HepG2 (cell line): Measurements from ENCODE around the gene MRPS2.

Source experiments
- CTCF ChIP-seq: sonication (generic); formaldehyde crosslinking; IDR thresholded peaks from 2 replicates; pipeline ENCODE4 v1.5.0; 2020; ENCODE audit warnings: mild to moderate bottlenecking, missing genetic modification reagents, moderate library complexity
- ETV6 ChIP-seq: sonication (generic); formaldehyde crosslinking; conservative IDR thresholded peaks from 2 replicates; pipeline ENCODE4 v1.4.0; 2020; ENCODE audit warnings: missing genetic modification reagents
- GFI1 ChIP-seq: sonication (generic); formaldehyde crosslinking; IDR thresholded peaks from 2 replicates; pipeline ENCODE4 v1.5.0; 2020; ENCODE audit warnings: missing genetic modification reagents, mild to moderate bottlenecking, borderline replicate concordance
- ISX ChIP-seq: sonication (generic); formaldehyde crosslinking; conservative IDR thresholded peaks from 2 replicates; pipeline ENCODE4 v1.5.0; 2020; ENCODE audit warnings: missing genetic modification reagents
- JUND ChIP-seq: sonication (generic); formaldehyde crosslinking; IDR thresholded peaks from 2 replicates; pipeline ENCODE4 v1.8.0; 2022; ENCODE audit warnings: mild to moderate bottlenecking, missing genetic modification reagents
- MTA3 ChIP-seq: sonication (generic); formaldehyde crosslinking; IDR thresholded peaks from 2 replicates; pipeline ENCODE4 v1.4.0; 2020; ENCODE audit warnings: missing genetic modification reagents
- PCBP1 ChIP-seq: fragments of 200-400 bp; formaldehyde crosslinking; IDR thresholded peaks from 2 replicates; pipeline ENCODE4 v1.6.1; 2017; ENCODE audit warnings: mild to moderate bottlenecking, low read depth, low read length, borderline replicate concordance
- TBL1XR1 ChIP-seq: fragments of 150-350 bp; IDR thresholded peaks from 2 replicates; pipeline ENCODE4 v1.6.1; 2014; ENCODE audit warnings: borderline replicate concordance, low read length; ENCODE audit not compliant: partially characterized antibody
- XBP1 ChIP-seq: sonication (generic); formaldehyde crosslinking; IDR thresholded peaks from 2 replicates; pipeline ENCODE4 v1.5.0; 2020; ENCODE audit warnings: missing genetic modification reagents
- ZNF512 ChIP-seq: sonication (generic); formaldehyde crosslinking; IDR thresholded peaks from 2 replicates; pipeline ENCODE4 v1.4.0; 2020; ENCODE audit warnings: mild to moderate bottlenecking, missing genetic modification reagents
- ZNF558 ChIP-seq: sonication (generic); formaldehyde crosslinking; IDR thresholded peaks from 2 replicates; pipeline ENCODE4 v1.9.0; 2022; ENCODE audit warnings: mild to moderate bottlenecking, missing genetic modification reagents, borderline replicate concordance
- ZNF616 ChIP-seq: sonication (generic); formaldehyde crosslinking; IDR thresholded peaks from 2 replicates; pipeline ENCODE4 v1.5.0; 2020; ENCODE audit warnings: low read depth, mild to moderate bottlenecking, missing genetic modification reagents
- ZNF710 ChIP-seq: sonication (generic); formaldehyde crosslinking; IDR thresholded peaks from 2 replicates; pipeline ENCODE4 v1.5.0; 2020; ENCODE audit warnings: mild to moderate bottlenecking, missing genetic modification reagents, borderline replicate concordance
- TF ChIP-seq, protein P1 (sequence below), 2 experiments: fragments of 450-650 bp in 1 of 2; sonication (generic) in 1 of 2; formaldehyde crosslinking; IDR thresholded peaks; 2 replicates each; pipeline versions ENCODE4 v1.5.0 to v1.8.0; 2020 to 2022; ENCODE audit warnings: mild to moderate bottlenecking in 1 of 2, missing genetic modification reagents in 1 of 2

DNA sequence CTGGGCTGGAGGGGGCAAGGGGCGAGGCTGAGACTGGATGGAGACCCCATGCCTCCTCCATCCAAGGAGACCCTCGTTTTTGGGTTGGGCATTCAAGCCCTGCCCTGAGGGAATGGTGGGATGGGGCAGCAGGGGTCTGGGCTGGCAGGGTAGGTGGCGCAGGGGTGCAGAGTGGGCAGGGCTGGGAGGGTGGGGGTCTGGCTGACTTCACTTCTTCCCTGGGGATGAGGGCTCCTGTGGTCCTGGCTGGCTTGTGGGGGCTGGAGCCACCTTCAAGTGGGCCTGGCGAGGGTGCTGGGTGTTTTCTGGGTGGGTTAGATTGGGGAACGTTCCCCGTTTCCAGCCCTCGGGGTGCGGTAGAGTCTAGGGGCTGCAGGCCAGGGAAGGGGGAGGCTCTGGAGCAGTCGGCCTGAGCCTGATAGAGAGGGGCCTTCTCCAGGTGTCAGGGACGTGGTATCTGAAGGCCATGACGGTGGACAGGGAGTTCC, 21.2 kb downstream of the MRPS2 start:
- TF ChIP-seq CTCF (CRISPR knock-in tag) (no peak), GFI1 (CRISPR knock-in tag) (no peak), ISX (CRISPR knock-in tag) (no peak), MTA3 (CRISPR knock-in tag) (no peak), ETV6 (CRISPR knock-in tag) (no peak), XBP1 (CRISPR knock-in tag) (no peak), TBL1XR1 (no peak), ZNF710 (CRISPR knock-in tag) (no peak), ZNF558 (CRISPR knock-in tag) (no peak), ZNF616 (CRISPR knock-in tag) (no peak), PCBP1 (no peak), ZNF512 (CRISPR knock-in tag) (no peak), JUND (CRISPR knock-in tag) (no peak)
- TF ChIP-seq, protein P1, sequence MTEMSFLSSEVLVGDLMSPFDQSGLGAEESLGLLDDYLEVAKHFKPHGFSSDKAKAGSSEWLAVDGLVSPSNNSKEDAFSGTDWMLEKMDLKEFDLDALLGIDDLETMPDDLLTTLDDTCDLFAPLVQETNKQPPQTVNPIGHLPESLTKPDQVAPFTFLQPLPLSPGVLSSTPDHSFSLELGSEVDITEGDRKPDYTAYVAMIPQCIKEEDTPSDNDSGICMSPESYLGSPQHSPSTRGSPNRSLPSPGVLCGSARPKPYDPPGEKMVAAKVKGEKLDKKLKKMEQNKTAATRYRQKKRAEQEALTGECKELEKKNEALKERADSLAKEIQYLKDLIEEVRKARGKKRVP (CRISPR knock-in tag; IDR thresholded peaks at IDR 0.05), result no peak
